CD4-positive, CD25-positive, alpha-beta regulatory T cell (primary cell): ENCODE data around the gene TDP1. TPM values are rescaled to one million over a fixed set of nuclear protein-coding genes. Genes with fewer than 3 reads are reported as not detected.

Experiments
- ATAC-seq, 2 donors: fragments of 150-1000 bp; cut with Tn5 transposase; one replicate each; pipeline ENCODE4 v1.10.0; 2021; ENCODE audit warnings: low read depth in 2 of 2, moderate number of reproducible peaks in 2 of 2, moderate library complexity in 1 of 2
- DNase-seq, 3 donors: peaks; one replicate each; pipeline versions ENCODE4 v3.0.0 to v3.0.0-alpha.2; 2012 to 2022; ENCODE audit warnings: mixed read lengths in 1 of 3
- H3K27ac ChIP-seq: one replicate; pipeline ENCODE4 v1.7.0; 2013; ENCODE audit warnings: mild to moderate bottlenecking, low read length; ENCODE audit not compliant: insufficient read depth, poor library complexity, severe bottlenecking
- H3K27me3 ChIP-seq: one replicate; pipeline ENCODE4 v1.7.0; 2013; ENCODE audit warnings: low read length; ENCODE audit not compliant: control insufficient read depth, insufficient read depth
- H3K36me3 ChIP-seq: one replicate; pipeline ENCODE4 v1.7.0; 2013; ENCODE audit warnings: mild to moderate bottlenecking, low read length, moderate library complexity; ENCODE audit not compliant: control insufficient read depth, insufficient read depth
- H3K4me1 ChIP-seq: 2 replicates; pipeline ENCODE4 v1.7.0; 2013; ENCODE audit warnings: mild to moderate bottlenecking, low read length; ENCODE audit not compliant: insufficient read depth, control insufficient read depth, poor library complexity, severe bottlenecking
- H3K4me3 ChIP-seq: one replicate; pipeline ENCODE4 v1.7.0; 2013; ENCODE audit warnings: low read depth, mild to moderate bottlenecking, low read length, moderate library complexity
- H3K9me3 ChIP-seq, 2 experiments: 1 replicate in 1 of 2; 2 replicates in 1 of 2; pipeline ENCODE4 v1.7.0; 2013; ENCODE audit warnings: low read length in 2 of 2, mild to moderate bottlenecking in 1 of 2, moderate library complexity in 1 of 2; ENCODE audit not compliant: control insufficient read depth in 2 of 2
- H3K27ac Mint-ChIP-seq, 3 donors: one replicate each; pipeline ENCODE4 v1.8.0; 2020 to 2022; ENCODE audit warnings: mild to moderate bottlenecking in 3 of 3, mixed read lengths in 3 of 3, moderate library complexity in 2 of 3
- H3K27me3 Mint-ChIP-seq: one replicate; pipeline ENCODE4 v1.8.0; 2022; ENCODE audit warnings: mild to moderate bottlenecking, mixed read lengths
- H3K36me3 Mint-ChIP-seq: one replicate; pipeline ENCODE4 v1.8.0; 2020; ENCODE audit warnings: mixed read lengths
- H3K4me1 Mint-ChIP-seq, 4 donors: one replicate each; pipeline ENCODE4 v1.8.0; 2020 to 2022; ENCODE audit warnings: mixed read lengths in 4 of 4, mild to moderate bottlenecking in 1 of 4
- H3K4me3 Mint-ChIP-seq, 4 donors: one replicate each; pipeline ENCODE4 v1.8.0; 2020 to 2022; ENCODE audit warnings: mild to moderate bottlenecking in 4 of 4, mixed read lengths in 4 of 4, moderate library complexity in 3 of 4
- H3K9me3 Mint-ChIP-seq, 7 donors: one replicate each; pipeline ENCODE4 v1.8.0; 2020 to 2022; ENCODE audit warnings: mixed read lengths in 7 of 7, mild to moderate bottlenecking in 3 of 7, moderate library complexity in 2 of 7
- polyA plus RNA-seq, 4 donors: library from polyadenylated mRNA; unstranded; fragments of 300-500 nt; fragmentation: Illumina TruSeq; gene quantifications; one replicate each; pipeline ENCODE4 v1.2.3, GENCODE V29; 2021
- total RNA-seq: library from RNA; stranded (reverse); gene quantifications from one replicate; pipeline ENCODE4 v1.2.3, GENCODE V29; 2022

Gene TDP1
- total and polyA plus RNA-seq, 5 donors from 2014 or later, result 36.3 to 59.4 (median 44.2) TPM

- H3K27me3 ChIP-seq, result no peaks in the 10 kb centered on the region
- no peaks in the 10 kb centered on the region for H3K36me3 ChIP-seq
- H3K4me1 ChIP-seq, result no peaks in the 10 kb centered on the region
- H3K9me3 ChIP-seq, result no peaks in the 10 kb centered on the region
- DNase-seq (no peak), ATAC-seq (no peak)
- no peak overlapping the region for H3K4me3 ChIP-seq
- Mint-ChIP-seq H3K27me3 (no peaks in the 10 kb centered on the region), H3K4me1 (peaks cover 0 to 3% (median 1%) of the 10 kb centered on the region in 4 donors), H3K27ac (no peak overlapping the region), H3K4me3 (no peak overlapping the region), H3K36me3 (no peaks in the 10 kb centered on the region), H3K9me3 (no peaks in the 10 kb centered on the region)
- H3K27ac ChIP-seq, result no peak overlapping the region
These were observed 31.5 kb upstream of the TDP1 start for GRCh38 chr14:89924268-89924667.

GRCh38 chr14:89926694-89927093 is 29.0 kb upstream of the TDP1 start:
- no peaks in the 10 kb centered on the region for H3K9me3 ChIP-seq
- no peaks in the 10 kb centered on the region for H3K36me3 ChIP-seq
- DNase-seq, result no peak
- ATAC-seq, result no peak
- no peaks in the 10 kb centered on the region for H3K4me1 ChIP-seq
- H3K36me3 Mint-ChIP-seq, result peaks cover 3% of the 10 kb centered on the region
- H3K9me3 Mint-ChIP-seq, result no peaks in the 10 kb centered on the region
- H3K27ac ChIP-seq, result no peak overlapping the region
- H3K27me3 ChIP-seq, result no peaks in the 10 kb centered on the region
- H3K4me3 Mint-ChIP-seq, result no peak overlapping the region
- H3K4me1 Mint-ChIP-seq, result peaks cover 0 to 2% (median 0%) of the 10 kb centered on the region in 4 donors
- no peak overlapping the region for H3K27ac Mint-ChIP-seq
- no peaks in the 10 kb centered on the region for H3K27me3 Mint-ChIP-seq
- no peak overlapping the region for H3K4me3 ChIP-seq

- H3K9me3 ChIP-seq, result no peaks in the 10 kb centered on the region
- no peaks in the 10 kb centered on the region for H3K4me1 ChIP-seq
- Mint-ChIP-seq H3K4me1 (peaks cover 0 to 2% (median 0%) of the 10 kb centered on the region in 4 donors), H3K27me3 (no peaks in the 10 kb centered on the region), H3K27ac (no peak overlapping the region), H3K36me3 (peaks cover 3% of the 10 kb centered on the region), H3K4me3 (no peak overlapping the region), H3K9me3 (no peaks in the 10 kb centered on the region)
- H3K27ac ChIP-seq, result no peak overlapping the region
- no peak overlapping the region for H3K4me3 ChIP-seq
- ATAC-seq, result no peak
- DNase-seq, result no peak
- no peaks in the 10 kb centered on the region for H3K27me3 ChIP-seq
- no peaks in the 10 kb centered on the region for H3K36me3 ChIP-seq
These were observed 28.4 kb upstream of the TDP1 start for GRCh38 chr14:89927186-89927865.

- Mint-ChIP-seq H3K9me3 (no peaks in the 10 kb centered on the region), H3K36me3 (peaks cover 3% of the 10 kb centered on the region), H3K27me3 (no peaks in the 10 kb centered on the region), H3K27ac (peak overlapping the region in 1 of 3 donors; percentile 22), H3K4me1 (no peaks in the 10 kb centered on the region), H3K4me3 (no peak overlapping the region)
- no peaks in the 10 kb centered on the region for H3K9me3 ChIP-seq
- ATAC-seq (no peak), DNase-seq (no peak)
- no peak overlapping the region for H3K27ac ChIP-seq
- H3K4me3 ChIP-seq, result no peak overlapping the region
- H3K4me1 ChIP-seq, result no peaks in the 10 kb centered on the region
- no peaks in the 10 kb centered on the region for H3K36me3 ChIP-seq
- H3K27me3 ChIP-seq, result no peaks in the 10 kb centered on the region
These were observed 22.7 kb upstream of the TDP1 start for GRCh38 chr14:89933002-89933401.

GRCh38 chr14:89936654-89937185 is 19.0 kb upstream of the TDP1 start:
- no peak for ATAC-seq
- no peaks in the 10 kb centered on the region for H3K36me3 Mint-ChIP-seq
- no peaks in the 10 kb centered on the region for H3K27me3 ChIP-seq
- no peaks in the 10 kb centered on the region for H3K9me3 ChIP-seq
- no peaks in the 10 kb centered on the region for H3K9me3 Mint-ChIP-seq
- no peaks in the 10 kb centered on the region for H3K27me3 Mint-ChIP-seq
- no peak overlapping the region for H3K4me3 Mint-ChIP-seq
- H3K27ac ChIP-seq, result no peak overlapping the region
- peaks cover 0 to 5% (median 0%) of the 10 kb centered on the region in 4 donors for H3K4me1 Mint-ChIP-seq
- no peak overlapping the region for H3K4me3 ChIP-seq
- DNase-seq, result peak in 1 of 3 donors; percentile 12
- H3K36me3 ChIP-seq, result no peaks in the 10 kb centered on the region
- no peaks in the 10 kb centered on the region for H3K4me1 ChIP-seq
- no peak overlapping the region for H3K27ac Mint-ChIP-seq

GRCh38 chr14:89941830-89942377 is 13.8 kb upstream of the TDP1 start:
- ATAC-seq (no peak), DNase-seq (no peak)
- Histone ChIP-seq H3K36me3 (no peaks in the 10 kb centered on the region), H3K27me3 (no peaks in the 10 kb centered on the region), H3K4me3 (no peak overlapping the region), H3K4me1 (no peaks in the 10 kb centered on the region), H3K9me3 (no peaks in the 10 kb centered on the region), H3K27ac (no peak overlapping the region)
- Mint-ChIP-seq H3K27me3 (no peaks in the 10 kb centered on the region), H3K4me3 (no peak overlapping the region), H3K27ac (no peak overlapping the region), H3K4me1 (peaks cover 0 to 10% (median 0%) of the 10 kb centered on the region in 4 donors), H3K36me3 (no peaks in the 10 kb centered on the region), H3K9me3 (no peaks in the 10 kb centered on the region)

GRCh38 chr14:89947344-89947743 is 8.4 kb upstream of the TDP1 start:
- H3K27ac ChIP-seq, result no peak overlapping the region
- no peaks in the 10 kb centered on the region for H3K36me3 ChIP-seq
- DNase-seq (no peak), ATAC-seq (no peak)
- Mint-ChIP-seq H3K9me3 (no peaks in the 10 kb centered on the region), H3K4me3 (no peak overlapping the region), H3K27ac (no peak overlapping the region), H3K27me3 (no peaks in the 10 kb centered on the region), H3K36me3 (peaks cover 13% of the 10 kb centered on the region), H3K4me1 (peaks cover 0 to 4% (median 0%) of the 10 kb centered on the region in 4 donors)
- H3K4me3 ChIP-seq, result no peak overlapping the region
- no peaks in the 10 kb centered on the region for H3K9me3 ChIP-seq
- no peaks in the 10 kb centered on the region for H3K4me1 ChIP-seq
- no peaks in the 10 kb centered on the region for H3K27me3 ChIP-seq

GRCh38 chr14:89952576-89952975 is 3.2 kb upstream of the TDP1 start:
- Histone ChIP-seq H3K9me3 (no peaks in the 10 kb centered on the region), H3K27me3 (no peaks in the 10 kb centered on the region), H3K27ac (no peak overlapping the region), H3K36me3 (no peaks in the 10 kb centered on the region), H3K4me3 (no peak overlapping the region), H3K4me1 (peaks cover 30% of the 10 kb centered on the region)
- Mint-ChIP-seq H3K27ac (no peak overlapping the region), H3K4me1 (peaks cover 12 to 32% (median 22%) of the 10 kb centered on the region in 4 donors), H3K36me3 (peaks cover 15% of the 10 kb centered on the region), H3K4me3 (peak overlapping the region in 2 of 4 donors; percentile 83 to 96), H3K27me3 (no peaks in the 10 kb centered on the region), H3K9me3 (no peaks in the 10 kb centered on the region)
- ATAC-seq, result no peak
- DNase-seq, result no peak
